SKM-1 (cell line): ENCODE results near the gene PACSIN2.
"Not testable (repeated sequence)": the region's sequence is repeated elsewhere in the genome, so short reads cannot be mapped to it uniquely, and the experiment has no call there.

Experiments used
- DNase-seq: peaks from one replicate; lab custom pipeline; 2025; ENCODE audit not compliant: unreplicated experiment; lab: John Stamatoyannopoulos, UW

Gene PACSIN2

DNA sequence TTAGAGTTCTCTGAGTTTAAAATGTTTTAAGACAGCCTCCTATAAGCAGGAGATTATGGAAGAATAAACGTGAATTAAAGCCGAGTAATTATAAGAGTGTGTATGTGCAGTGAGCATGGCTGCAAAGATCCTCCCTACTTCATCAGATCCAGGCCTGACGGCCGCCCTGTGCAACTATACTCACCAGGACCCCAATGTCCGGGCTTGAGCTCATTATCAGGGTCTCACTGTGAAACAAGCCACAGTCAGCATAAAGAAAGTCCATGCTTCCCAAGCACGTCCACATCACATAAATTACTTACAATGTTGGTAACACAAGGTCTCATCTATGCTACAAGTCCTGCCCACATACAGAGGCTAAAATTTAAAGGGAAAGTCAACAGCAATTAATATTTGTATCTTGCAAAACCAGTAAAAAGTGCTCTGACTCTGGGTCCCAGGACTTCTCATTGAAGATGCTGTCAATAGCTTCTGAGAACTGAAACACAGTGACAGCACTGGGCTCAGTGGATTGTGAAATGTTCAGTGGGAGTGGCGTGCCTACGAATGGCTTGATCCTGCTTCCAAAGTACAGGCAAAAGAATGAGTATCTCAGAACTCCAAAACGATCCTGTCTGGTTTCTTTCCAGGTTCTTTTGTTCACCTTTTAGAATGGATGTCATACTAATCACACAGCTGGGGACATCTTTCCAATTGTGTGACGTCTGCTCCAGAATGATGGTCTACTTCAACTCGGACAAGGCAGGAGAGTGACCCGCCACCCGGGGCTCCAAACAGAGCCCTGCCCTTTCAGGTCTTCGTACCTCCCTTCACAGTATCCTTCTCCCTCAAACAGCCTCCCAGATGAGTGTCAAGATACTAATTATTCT lies 85.7 kb downstream of the PACSIN2 start:
- no peak for DNase-seq

GRCh38 chr22:42927966-42928365 lies 87.0 kb downstream of the PACSIN2 start:
- no peak for DNase-seq

DNA sequence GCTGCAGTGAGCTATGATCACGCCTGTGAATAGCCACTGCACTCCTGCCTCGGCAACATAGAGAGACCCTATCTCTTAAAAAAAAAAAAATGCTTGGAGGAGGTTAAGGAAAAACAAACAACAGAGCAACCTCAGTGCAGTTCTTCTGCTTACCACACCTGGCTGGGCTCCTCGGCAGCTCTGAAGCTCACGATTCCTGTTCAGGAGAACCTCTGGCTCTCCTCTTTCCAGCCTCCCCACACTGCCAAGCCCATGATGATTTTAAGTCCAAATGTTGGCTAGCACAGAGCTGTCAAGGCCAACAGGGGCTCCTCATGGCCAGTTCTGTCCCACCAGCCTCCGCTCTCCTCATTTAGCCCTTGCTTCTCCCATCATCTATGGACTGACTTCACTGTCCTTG lies 88.2 kb downstream of the PACSIN2 start:
- no peak for DNase-seq

DNA sequence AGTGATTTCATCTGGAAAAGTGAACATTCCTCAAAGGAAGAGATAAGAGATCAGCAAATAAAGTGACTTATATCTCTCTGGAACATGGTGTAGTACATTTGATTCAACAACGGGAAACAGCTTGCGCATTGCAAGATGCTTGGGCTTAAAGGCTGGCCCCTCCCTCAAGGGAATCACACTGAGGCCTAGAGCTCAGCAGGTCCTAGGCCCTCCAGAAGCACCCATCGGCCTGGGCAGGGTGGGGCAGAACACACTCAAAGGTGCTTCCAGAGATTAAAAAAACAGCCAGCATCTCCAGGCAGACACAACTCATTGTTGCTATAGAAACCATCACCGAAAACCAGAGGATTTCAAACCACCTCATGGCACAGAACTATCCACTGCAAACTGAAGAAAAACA lies 88.8 kb downstream of the PACSIN2 start:
- DNase-seq = no peak

DNA sequence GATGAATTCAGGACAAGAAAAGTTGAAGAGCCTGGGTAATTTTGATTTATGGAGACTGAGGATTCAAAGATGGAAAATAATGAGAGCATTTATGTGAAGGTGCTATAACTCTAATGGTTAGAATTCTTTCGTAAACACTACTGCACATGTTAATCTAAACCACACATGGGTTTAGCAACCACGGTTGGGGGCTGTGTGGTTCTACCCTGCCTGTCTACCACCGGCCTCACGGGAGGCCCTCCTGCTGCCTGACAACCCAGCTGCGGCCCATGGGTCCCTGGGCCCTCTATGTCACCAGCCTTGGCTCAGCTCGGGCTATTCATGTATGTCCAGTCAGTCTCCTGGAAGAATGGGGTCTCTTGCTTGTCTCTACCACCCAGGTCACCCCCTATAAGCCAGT lies 89.4 kb downstream of the PACSIN2 start:
- no peak for DNase-seq

GRCh38 chr22:42925031-42925430 lies 89.9 kb downstream of the PACSIN2 start:
- DNase-seq = not testable (repeated sequence)

GRCh38 chr22:42924436-42924835 lies 90.5 kb downstream of the PACSIN2 start:
- no peak for DNase-seq

- DNase-seq = no peak
Observed at GRCh38 chr22:42922374-42923191, 92.4 kb downstream of the PACSIN2 start.

GRCh38 chr22:42920101-42920820 lies 94.7 kb downstream of the PACSIN2 start:
- no peak for DNase-seq

DNA sequence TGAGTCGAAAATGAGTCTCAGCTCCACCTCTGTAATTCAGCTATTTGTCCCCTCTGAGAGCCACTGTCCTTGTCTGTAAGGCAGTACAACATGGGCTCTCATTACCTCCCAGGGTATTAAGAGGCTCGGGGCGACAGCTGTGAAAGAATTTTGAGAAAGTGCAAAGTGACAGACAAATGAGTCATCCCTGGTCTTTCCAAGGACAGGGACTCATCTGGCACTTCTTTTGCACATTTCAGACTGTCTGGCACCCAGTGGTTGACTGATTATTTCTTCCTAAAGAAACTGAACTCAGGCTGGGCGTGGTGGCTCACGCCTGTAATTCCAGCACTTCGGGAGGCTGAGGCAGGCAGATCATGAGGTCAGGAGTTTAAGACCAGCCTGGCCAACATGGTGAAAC lies 95.8 kb downstream of the PACSIN2 start:
- DNase-seq = no peak

- no peak for DNase-seq
Observed at GRCh38 chr22:42918500-42918899, 96.4 kb downstream of the PACSIN2 start.

- not testable (repeated sequence) for DNase-seq
Observed at GRCh38 chr22:42917358-42917757, 97.6 kb downstream of the PACSIN2 start.

GRCh38 chr22:42915980-42916765 lies 98.8 kb downstream of the PACSIN2 start:
- no peak for DNase-seq

GRCh38 chr22:42914511-42915076 lies 100.4 kb downstream of the PACSIN2 start:
- DNase-seq = no peak

DNA sequence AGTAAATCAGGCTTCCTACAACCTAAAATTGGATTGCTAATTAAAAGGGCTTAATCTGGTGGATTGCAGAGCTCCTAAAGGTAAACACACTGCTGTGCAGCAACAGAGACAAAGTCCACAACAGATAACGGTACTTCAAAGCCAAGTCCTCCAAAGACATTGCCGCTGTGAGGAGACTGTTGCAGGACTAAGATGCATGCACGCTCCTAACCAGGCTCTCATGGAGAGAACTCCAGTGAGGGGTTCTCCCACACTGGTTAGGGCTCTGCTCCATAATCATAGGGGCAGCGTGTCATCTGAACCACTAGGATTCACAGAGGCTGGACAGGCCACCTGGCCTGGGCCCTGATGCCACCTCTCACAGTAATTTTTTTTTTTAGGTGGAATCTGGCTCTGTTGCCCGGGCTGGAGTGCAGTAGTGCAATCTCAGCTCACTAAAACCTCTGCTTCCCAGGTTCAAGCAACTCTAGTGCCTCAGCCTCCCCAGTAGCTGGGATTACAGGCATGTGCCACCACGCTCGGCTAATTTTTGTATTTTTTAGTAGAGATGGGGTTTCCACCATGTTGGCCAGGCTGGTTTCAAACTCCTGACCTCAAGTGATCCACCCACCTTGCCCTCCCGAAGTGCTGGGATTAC lies 101.0 kb downstream of the PACSIN2 start:
- no peak for DNase-seq

DNA sequence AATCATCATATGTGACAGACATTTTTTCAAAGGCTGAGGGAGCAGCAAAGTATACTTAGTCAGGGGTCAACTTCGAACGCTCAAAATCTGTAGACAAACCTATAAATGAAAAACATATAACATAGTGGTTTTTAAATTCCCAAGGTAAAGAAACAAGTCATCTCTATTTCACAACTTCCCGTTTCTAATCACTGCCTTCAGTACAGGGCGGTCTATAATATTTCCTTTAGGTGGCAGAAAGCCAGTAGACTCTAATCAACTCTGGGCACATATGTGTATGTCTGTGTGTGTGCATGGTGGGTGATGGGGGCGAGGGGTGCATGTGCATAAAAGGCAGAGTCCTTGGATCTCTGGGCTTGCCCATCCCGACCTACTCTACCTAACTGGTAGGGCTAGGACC lies 102.9 kb downstream of the PACSIN2 start:
- no peak for DNase-seq

GRCh38 chr22:42910221-42910942 lies 104.6 kb downstream of the PACSIN2 start:
- DNase-seq = no peak

- no peak for DNase-seq
Observed at GRCh38 chr22:42909363-42910058, 105.4 kb downstream of the PACSIN2 start.

GRCh38 chr22:42908374-42908746 lies 106.6 kb downstream of the PACSIN2 start:
- DNase-seq = no peak
